Mammary epithelial cell (primary cell): Measurements from ENCODE around the gene FBLN2.

ENCODE experiments used
- EZH2 ChIP-seq: IDR thresholded peaks from 2 replicates; pipeline ENCODE4 v1.6.1; 2012; ENCODE audit warnings: low read length, inconsistent platforms, borderline replicate concordance
- TF ChIP-seq, protein P1 (sequence below), 2 donors: IDR thresholded peaks in 1 of 2; conservative IDR thresholded peaks in 1 of 2; 2 replicates each; pipeline ENCODE4 v1.5.1; 2011 to 2012; ENCODE audit warnings: inconsistent platforms in 2 of 2, low read length in 2 of 2, mild to moderate bottlenecking in 2 of 2, control low read depth in 1 of 2, low read depth in 1 of 2; ENCODE audit not compliant: insufficient read depth in 1 of 2; ENCODE audit errors: extremely low read depth in 1 of 2

- TF ChIP-seq, protein P1, sequence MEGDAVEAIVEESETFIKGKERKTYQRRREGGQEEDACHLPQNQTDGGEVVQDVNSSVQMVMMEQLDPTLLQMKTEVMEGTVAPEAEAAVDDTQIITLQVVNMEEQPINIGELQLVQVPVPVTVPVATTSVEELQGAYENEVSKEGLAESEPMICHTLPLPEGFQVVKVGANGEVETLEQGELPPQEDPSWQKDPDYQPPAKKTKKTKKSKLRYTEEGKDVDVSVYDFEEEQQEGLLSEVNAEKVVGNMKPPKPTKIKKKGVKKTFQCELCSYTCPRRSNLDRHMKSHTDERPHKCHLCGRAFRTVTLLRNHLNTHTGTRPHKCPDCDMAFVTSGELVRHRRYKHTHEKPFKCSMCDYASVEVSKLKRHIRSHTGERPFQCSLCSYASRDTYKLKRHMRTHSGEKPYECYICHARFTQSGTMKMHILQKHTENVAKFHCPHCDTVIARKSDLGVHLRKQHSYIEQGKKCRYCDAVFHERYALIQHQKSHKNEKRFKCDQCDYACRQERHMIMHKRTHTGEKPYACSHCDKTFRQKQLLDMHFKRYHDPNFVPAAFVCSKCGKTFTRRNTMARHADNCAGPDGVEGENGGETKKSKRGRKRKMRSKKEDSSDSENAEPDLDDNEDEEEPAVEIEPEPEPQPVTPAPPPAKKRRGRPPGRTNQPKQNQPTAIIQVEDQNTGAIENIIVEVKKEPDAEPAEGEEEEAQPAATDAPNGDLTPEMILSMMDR (conservative IDR thresholded peaks at IDR 0.05 in 1 of 2, IDR thresholded peaks at IDR 0.05 in 1 of 2; ENCODE audit: extremely low read depth in 1 of 2, insufficient read depth in 1 of 2, low read depth in 1 of 2, low read length in 2 of 2), result no peak
- no peak for TF ChIP-seq EZH2
Measured at GRCh38 chr3:13506239-13506638, 42.7 kb upstream of the FBLN2 start.
